SK-N-SH treated with all-trans-retinoic acid at 6 μM for 48 hours (cell line): Measurements from ENCODE around the gene ADAMTS17.

Source experiments
- CREB5 ChIP-seq: fragments of 250-450 bp; sonication (Bioruptor Pico); IDR thresholded peaks from 2 replicates; pipeline ENCODE4 v1.5.1; 2020; ENCODE audit warnings: low read depth, mild to moderate bottlenecking, moderate library complexity
- CSRNP3 ChIP-seq: fragments of 250-450 bp; sonication (Bioruptor Pico); IDR thresholded peaks from 2 replicates; pipeline ENCODE4 v1.5.1; 2021; ENCODE audit warnings: mild to moderate bottlenecking, moderate library complexity
- PATZ1 ChIP-seq: fragments of 250-450 bp; sonication (Bioruptor Pico); IDR thresholded peaks from 2 replicates; pipeline ENCODE4 v1.8.0; 2020; ENCODE audit warnings: mild to moderate bottlenecking, moderate library complexity, borderline replicate concordance
- ZFP30 ChIP-seq: fragments of 450-650 bp; formaldehyde crosslinking; IDR thresholded peaks from 2 replicates; pipeline ENCODE4 v1.5.0; 2022; ENCODE audit warnings: mild to moderate bottlenecking, moderate library complexity
- ZNF8 ChIP-seq: fragments of 450-650 bp; formaldehyde crosslinking; IDR thresholded peaks from 2 replicates; pipeline ENCODE4 v1.5.0; 2020; ENCODE audit warnings: mild to moderate bottlenecking, moderate library complexity
- TF ChIP-seq, protein P1 (sequence below): fragments of 250-450 bp; sonication (Bioruptor Pico); IDR thresholded peaks from 2 replicates; pipeline ENCODE4 v1.8.0; 2021; ENCODE audit warnings: low read depth, mild to moderate bottlenecking, moderate library complexity, borderline replicate concordance
- TF ChIP-seq, protein P2 (sequence below): fragments of 250-450 bp; sonication (Bioruptor Pico); IDR thresholded peaks from 2 replicates; pipeline ENCODE4 v1.5.0; 2020; ENCODE audit warnings: mild to moderate bottlenecking, moderate library complexity

- TF ChIP-seq ZFP30 (CRISPR knock-in tag) (no peak), PATZ1 (CRISPR knock-in tag) (no peak), ZNF8 (CRISPR knock-in tag) (no peak), CREB5 (CRISPR knock-in tag) (no peak), CSRNP3 (no peak)
- TF ChIP-seq, protein P1, sequence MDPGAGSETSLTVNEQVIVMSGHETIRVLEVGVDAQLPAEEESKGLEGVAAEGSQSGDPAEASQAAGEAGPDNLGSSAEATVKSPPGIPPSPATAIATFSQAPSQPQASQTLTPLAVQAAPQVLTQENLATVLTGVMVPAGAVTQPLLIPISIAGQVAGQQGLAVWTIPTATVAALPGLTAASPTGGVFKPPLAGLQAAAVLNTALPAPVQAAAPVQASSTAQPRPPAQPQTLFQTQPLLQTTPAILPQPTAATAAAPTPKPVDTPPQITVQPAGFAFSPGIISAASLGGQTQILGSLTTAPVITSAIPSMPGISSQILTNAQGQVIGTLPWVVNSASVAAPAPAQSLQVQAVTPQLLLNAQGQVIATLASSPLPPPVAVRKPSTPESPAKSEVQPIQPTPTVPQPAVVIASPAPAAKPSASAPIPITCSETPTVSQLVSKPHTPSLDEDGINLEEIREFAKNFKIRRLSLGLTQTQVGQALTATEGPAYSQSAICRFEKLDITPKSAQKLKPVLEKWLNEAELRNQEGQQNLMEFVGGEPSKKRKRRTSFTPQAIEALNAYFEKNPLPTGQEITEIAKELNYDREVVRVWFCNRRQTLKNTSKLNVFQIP, result no peak
- TF ChIP-seq, protein P2, sequence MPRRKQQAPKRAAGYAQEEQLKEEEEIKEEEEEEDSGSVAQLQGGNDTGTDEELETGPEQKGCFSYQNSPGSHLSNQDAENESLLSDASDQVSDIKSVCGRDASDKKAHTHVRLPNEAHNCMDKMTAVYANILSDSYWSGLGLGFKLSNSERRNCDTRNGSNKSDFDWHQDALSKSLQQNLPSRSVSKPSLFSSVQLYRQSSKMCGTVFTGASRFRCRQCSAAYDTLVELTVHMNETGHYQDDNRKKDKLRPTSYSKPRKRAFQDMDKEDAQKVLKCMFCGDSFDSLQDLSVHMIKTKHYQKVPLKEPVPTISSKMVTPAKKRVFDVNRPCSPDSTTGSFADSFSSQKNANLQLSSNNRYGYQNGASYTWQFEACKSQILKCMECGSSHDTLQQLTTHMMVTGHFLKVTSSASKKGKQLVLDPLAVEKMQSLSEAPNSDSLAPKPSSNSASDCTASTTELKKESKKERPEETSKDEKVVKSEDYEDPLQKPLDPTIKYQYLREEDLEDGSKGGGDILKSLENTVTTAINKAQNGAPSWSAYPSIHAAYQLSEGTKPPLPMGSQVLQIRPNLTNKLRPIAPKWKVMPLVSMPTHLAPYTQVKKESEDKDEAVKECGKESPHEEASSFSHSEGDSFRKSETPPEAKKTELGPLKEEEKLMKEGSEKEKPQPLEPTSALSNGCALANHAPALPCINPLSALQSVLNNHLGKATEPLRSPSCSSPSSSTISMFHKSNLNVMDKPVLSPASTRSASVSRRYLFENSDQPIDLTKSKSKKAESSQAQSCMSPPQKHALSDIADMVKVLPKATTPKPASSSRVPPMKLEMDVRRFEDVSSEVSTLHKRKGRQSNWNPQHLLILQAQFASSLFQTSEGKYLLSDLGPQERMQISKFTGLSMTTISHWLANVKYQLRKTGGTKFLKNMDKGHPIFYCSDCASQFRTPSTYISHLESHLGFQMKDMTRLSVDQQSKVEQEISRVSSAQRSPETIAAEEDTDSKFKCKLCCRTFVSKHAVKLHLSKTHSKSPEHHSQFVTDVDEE (CRISPR knock-in tag), result no peak
Observed at GRCh38 chr15:100081454-100081853, 260.3 kb downstream of the ADAMTS17 start.
